Fibroblast of gingiva (primary cell): ENCODE measurements around the gene SERPINA5.
"Not testable (repeated sequence)": the region's sequence is repeated elsewhere in the genome, so short reads cannot be mapped to it uniquely, and the experiment has no call there.

Source experiments
- DNase-seq: peaks from one replicate; pipeline ENCODE4 v3.0.0-alpha.2; 2011; ENCODE audit warnings: low read depth

Gene SERPINA5

DNA sequence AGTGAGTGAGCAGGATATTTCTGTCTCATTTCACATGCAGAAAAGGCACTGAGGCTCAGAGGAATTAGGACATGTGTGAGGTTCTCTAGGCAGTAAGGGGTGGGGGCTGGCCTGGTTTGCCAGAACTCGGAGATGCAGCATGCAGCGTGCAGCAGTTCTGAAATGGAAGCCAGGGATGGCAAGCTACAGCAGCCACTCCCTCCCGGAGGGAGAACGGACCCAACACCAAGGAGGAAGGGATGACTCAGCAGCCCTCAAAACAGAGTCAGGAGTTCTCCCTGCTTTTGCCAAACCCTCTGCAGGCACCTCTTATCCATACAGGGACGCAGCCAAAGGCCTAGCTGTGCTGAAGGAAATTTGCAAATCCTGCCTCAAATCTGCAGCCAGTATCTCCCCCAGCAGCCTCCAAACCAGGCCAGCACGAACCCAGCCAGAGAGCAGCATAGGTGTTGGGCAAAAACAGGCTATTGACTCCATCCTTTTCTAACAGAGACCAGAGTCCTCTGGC is 20.7 kb downstream of the SERPINA5 start:
- DNase-seq = peak; percentile 90

- DNase-seq = no peak
Observed at GRCh38 chr14:94602722-94603121, 21.5 kb downstream of the SERPINA5 start.

GRCh38 chr14:94605361-94605760 is 24.1 kb downstream of the SERPINA5 start:
- no peak for DNase-seq

GRCh38 chr14:94608966-94609365 is 27.7 kb downstream of the SERPINA5 start:
- DNase-seq = not testable (repeated sequence)

GRCh38 chr14:94611179-94611578 is 30.0 kb downstream of the SERPINA5 start:
- no peak for DNase-seq

DNA sequence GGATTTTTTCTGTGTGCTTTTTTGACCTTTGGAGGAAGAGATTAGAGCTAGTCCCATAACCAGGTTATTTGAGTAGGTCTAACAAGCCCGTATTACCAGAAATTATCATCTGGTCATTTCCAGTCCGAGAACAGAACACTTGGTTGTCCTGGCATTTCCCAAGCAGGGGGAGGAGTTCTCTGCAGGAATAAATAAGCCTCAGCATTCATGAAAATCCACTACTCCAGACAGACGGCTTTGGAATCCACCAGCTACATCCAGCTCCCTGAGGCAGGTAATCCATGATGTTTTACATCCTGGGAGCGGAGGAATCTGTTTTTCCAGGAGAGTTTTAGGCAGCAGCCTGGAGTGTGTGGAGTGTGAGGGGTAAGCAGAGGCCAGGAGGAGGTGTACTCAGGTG is 30.9 kb downstream of the SERPINA5 start, which contains the start of gene SERPINA3:
SERPINA3 (plus strand) TSS at position 218 of the 400 bp plus-strand sequence. CDS start 2,051 bp downstream, outside the sequence.
- peak; percentile 38 for DNase-seq

DNA sequence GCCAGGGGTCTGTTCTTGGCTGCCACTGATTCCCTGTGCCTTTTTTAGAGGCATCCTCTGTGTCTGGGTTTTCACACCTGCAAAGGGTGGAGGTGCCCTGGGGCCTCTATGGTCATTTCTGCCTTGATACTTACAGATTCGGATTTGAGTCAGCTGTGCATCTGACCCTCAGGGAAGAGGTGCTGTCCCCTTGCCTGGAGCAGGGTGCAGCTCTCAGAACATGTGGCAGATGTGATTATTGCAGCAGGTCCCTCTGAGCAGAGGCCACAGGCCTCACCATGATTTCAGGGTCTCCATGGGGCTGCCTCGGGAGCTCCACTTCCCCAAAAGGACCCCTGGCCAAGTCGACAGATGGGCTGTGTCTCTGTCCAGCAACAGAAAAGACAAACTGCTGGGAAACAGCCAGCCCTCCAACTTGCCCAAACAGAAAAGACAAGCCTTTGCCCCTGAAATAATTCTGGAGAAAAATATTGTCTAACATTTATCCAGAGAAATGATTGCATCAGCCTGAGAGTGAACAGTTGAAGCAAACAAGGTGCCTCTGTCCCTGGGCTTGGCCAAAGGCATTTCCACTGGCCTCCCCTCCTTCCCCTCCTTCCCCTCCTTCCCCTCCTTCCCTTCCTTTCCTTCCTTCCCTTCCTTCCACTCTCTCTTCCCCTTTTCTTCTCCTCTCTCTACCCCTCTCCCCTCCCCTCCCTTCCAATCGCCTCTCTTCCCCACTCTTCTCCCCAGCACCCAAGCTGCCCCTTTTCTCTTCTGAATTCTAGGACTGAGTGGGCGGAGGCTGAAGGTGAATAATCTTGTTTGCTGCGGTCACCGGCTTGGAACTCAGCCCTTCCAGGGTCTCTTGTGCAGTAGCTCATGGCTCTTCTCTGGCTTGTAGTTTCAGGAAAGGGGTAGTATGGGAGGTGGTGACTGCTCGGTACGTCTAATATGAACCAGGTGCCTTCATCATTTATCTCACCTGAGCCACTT is 31.6 kb downstream of the SERPINA5 start:
- DNase-seq = no peak

DNA sequence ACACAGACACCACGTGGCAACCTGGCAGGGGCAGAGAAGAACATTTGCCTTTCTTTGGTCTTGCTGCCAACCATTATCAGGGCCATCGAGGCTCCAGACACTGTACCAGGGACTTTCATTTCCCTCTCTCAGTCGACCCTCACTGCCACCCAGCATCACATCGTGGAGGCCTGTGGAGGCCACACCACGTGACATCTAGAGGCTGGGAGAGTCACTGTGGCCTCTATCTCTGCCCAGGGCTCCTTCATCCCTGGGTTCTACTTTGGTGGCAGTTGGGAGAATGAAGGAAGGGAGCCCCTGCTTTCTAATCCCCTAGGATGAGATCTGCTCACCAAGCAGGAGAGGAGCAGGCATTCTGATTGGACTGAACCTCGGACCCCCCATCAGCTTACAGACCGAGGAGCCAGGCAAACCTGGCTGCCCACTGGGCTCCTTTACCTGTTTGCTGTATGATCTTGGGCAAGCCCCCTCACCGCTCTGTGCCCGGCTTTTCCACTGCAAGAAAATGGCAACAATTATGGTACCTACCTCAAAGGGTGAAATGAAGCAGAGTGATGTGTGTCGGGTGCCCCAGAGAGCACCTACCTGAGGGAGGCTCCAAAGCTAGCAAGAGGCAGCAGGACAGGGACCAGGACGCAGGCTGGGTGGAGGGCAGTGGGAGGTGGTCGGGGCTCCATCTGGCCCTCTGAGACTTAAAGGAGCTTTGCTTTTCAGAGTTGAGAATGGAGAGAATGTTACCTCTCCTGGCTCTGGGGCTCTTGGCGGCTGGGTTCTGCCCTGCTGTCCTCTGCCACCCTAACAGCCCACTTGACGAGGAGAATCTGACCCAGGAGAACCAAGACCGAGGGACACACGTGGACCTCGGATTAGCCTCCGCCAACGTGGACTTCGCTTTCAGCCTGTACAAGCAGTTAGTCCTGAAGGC is 32.8 kb downstream of the SERPINA5 start:
- no peak for DNase-seq

DNA sequence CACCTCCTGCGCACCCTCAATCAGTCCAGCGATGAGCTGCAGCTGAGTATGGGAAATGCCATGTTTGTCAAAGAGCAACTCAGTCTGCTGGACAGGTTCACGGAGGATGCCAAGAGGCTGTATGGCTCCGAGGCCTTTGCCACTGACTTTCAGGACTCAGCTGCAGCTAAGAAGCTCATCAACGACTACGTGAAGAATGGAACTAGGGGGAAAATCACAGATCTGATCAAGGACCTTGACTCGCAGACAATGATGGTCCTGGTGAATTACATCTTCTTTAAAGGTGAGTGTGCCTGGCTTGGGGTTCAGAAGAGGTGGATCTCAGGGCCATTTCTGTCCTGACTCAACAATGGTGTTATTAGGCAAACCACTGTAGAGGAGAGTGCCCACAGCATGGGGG is 33.6 kb downstream of the SERPINA5 start:
- DNase-seq = no peak

DNA sequence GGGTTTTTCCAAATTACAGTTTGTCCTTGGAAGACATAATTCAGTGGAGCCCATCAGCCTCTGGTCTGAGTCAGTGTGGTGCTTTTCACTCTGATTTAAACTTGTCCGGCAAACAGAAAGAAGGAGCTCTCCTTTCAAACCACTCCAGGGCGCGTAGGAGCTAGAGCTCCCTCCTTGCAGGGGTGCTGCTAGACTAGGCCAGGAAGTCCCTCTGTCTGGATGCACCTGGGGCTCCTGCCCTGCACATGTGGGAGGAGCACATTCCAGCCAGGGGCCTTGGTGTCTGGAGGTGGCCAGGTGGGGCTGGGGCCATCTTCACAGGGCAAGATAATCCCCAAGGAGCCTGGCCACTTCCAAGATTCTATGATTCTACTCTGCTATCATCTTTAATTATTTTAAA is 34.0 kb downstream of the SERPINA5 start:
- no peak for DNase-seq

DNA sequence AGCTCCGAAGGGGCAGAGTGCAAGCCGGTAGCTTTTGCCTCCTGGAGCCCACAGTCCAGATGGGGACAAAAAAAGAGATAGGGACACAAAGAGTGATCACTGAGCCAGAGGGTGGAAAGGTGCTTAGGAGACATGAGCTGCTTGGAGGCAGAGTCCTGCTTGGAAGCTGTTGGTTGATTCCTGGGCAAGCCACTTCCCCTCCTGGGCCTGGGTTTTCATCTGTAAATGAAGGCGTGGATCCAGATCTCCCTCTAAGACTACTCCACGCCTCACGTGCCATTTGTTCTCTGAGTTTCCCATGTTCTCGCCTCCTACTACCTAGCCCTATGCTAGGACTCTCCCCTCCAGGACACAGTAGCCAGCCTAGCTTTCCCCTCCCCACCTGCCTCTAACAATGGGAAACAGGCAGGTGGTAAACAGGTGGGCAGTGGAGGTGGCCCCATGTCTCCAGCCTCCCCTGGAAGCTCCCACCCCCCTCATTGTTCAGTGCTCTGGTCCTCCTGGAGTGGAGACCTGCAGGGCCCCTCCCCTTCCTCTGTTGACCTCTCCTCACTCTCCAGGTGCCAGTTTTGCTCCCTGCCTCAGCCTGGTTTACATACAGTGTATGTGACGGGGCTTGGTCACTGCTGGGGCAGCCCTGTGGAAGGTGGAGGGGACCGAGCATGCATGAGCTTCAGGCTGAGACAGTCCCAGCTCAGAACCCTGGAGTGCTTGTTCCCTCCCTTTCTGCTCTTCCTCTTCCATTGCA is 34.8 kb downstream of the SERPINA5 start:
- DNase-seq = no peak

- no peak for DNase-seq
Observed at GRCh38 chr14:94617366-94617941, 36.2 kb downstream of the SERPINA5 start.

GRCh38 chr14:94617988-94618822 is 37.0 kb downstream of the SERPINA5 start:
- no peak for DNase-seq

GRCh38 chr14:94619297-94619696 is 38.1 kb downstream of the SERPINA5 start:
- no peak for DNase-seq

DNA sequence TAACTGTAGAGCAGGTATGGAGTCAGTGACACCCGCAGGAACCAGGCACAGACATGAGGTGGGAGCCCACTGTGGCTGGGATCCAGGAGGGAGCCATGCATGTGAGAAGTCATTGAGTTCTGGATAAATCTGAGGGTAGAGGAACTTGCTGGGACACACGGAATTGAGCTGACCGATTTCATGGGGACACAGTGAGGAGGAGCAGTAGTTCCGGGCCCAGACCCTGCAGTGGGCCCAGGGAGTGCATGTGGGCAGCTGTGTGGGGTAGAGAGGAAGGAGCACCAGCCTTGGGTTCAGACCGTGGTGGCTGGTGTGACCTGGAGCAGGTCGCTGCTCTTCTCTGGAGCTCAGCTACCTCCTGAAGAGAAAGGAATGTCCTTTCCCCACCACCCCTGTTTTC is 39.4 kb downstream of the SERPINA5 start:
- no peak for DNase-seq

DNA sequence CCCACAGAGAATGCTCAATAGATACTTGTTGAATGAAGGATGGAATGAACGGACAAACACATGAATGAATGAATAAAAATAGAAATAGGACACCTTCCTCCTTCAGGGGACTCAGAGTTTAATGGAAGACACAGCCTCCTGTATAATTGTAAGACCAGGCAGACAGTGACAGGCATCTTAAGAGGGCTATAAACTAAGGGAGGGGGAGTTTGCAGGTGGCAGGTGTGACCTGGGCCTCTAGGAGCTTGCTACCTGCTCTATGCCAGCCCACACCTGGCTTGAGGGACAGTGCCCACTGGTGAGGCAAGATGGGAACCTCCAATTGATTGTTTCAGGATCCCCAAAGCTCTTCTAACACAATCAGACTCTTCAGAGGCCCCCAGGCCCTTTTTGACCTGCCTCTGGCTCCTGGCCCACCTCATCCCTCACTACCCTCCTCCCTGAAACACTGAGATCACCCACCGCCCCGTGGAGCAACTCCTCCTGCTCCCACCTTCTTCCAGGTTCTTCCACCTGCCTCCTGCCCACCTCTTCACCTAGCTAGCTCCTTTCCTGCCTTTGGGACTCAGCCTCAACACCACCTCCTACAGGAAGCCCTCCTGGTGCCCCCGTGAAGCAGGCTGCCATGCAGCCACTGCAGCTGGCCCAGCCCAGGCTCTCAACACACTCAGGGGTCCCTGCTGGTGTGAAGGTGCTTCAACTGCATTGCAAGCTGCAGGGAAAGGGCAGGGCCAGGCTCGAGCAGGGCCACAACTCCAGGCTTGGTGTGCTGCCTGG is 40.3 kb downstream of the SERPINA5 start:
- DNase-seq = no peak

- no peak for DNase-seq
Observed at GRCh38 chr14:94622653-94623421, 41.6 kb downstream of the SERPINA5 start.

- no peak for DNase-seq
Observed at GRCh38 chr14:94623422-94623809, 42.2 kb downstream of the SERPINA5 start.
